ENCODE results near the gene AGTRAP. TPM values are rescaled to one million over a fixed set of nuclear protein-coding genes. Genes with fewer than 3 reads are reported as not detected.

Gene AGTRAP
- total and polyA plus RNA-seq, 2 of the 8 experiments (the other 6 are each of a cell fraction or from before 2014, with no cell fraction given) = 69.7 to 192 TPM

DNA sequence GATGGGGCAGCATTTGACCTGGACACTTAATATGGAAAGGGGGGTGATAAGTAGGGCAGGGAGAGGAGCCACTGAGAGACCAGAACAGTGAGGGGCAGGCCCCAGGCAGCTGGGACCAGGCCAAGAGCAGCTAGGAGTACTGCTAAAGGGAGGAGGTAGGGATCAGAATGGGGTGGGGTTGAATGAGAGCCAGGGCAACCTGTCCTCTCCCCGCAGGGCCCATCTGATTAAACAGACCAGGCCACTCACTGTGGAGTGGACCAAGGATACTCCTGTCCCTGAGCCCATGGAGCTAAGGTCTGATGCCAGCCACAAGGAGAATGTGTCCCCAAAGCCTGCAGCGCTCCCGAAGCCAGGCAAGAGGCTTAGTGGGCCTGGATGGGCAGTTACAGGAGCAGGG is 28.2 kb downstream of the AGTRAP start (continued):
- TF ChIP-seq, protein P1, sequence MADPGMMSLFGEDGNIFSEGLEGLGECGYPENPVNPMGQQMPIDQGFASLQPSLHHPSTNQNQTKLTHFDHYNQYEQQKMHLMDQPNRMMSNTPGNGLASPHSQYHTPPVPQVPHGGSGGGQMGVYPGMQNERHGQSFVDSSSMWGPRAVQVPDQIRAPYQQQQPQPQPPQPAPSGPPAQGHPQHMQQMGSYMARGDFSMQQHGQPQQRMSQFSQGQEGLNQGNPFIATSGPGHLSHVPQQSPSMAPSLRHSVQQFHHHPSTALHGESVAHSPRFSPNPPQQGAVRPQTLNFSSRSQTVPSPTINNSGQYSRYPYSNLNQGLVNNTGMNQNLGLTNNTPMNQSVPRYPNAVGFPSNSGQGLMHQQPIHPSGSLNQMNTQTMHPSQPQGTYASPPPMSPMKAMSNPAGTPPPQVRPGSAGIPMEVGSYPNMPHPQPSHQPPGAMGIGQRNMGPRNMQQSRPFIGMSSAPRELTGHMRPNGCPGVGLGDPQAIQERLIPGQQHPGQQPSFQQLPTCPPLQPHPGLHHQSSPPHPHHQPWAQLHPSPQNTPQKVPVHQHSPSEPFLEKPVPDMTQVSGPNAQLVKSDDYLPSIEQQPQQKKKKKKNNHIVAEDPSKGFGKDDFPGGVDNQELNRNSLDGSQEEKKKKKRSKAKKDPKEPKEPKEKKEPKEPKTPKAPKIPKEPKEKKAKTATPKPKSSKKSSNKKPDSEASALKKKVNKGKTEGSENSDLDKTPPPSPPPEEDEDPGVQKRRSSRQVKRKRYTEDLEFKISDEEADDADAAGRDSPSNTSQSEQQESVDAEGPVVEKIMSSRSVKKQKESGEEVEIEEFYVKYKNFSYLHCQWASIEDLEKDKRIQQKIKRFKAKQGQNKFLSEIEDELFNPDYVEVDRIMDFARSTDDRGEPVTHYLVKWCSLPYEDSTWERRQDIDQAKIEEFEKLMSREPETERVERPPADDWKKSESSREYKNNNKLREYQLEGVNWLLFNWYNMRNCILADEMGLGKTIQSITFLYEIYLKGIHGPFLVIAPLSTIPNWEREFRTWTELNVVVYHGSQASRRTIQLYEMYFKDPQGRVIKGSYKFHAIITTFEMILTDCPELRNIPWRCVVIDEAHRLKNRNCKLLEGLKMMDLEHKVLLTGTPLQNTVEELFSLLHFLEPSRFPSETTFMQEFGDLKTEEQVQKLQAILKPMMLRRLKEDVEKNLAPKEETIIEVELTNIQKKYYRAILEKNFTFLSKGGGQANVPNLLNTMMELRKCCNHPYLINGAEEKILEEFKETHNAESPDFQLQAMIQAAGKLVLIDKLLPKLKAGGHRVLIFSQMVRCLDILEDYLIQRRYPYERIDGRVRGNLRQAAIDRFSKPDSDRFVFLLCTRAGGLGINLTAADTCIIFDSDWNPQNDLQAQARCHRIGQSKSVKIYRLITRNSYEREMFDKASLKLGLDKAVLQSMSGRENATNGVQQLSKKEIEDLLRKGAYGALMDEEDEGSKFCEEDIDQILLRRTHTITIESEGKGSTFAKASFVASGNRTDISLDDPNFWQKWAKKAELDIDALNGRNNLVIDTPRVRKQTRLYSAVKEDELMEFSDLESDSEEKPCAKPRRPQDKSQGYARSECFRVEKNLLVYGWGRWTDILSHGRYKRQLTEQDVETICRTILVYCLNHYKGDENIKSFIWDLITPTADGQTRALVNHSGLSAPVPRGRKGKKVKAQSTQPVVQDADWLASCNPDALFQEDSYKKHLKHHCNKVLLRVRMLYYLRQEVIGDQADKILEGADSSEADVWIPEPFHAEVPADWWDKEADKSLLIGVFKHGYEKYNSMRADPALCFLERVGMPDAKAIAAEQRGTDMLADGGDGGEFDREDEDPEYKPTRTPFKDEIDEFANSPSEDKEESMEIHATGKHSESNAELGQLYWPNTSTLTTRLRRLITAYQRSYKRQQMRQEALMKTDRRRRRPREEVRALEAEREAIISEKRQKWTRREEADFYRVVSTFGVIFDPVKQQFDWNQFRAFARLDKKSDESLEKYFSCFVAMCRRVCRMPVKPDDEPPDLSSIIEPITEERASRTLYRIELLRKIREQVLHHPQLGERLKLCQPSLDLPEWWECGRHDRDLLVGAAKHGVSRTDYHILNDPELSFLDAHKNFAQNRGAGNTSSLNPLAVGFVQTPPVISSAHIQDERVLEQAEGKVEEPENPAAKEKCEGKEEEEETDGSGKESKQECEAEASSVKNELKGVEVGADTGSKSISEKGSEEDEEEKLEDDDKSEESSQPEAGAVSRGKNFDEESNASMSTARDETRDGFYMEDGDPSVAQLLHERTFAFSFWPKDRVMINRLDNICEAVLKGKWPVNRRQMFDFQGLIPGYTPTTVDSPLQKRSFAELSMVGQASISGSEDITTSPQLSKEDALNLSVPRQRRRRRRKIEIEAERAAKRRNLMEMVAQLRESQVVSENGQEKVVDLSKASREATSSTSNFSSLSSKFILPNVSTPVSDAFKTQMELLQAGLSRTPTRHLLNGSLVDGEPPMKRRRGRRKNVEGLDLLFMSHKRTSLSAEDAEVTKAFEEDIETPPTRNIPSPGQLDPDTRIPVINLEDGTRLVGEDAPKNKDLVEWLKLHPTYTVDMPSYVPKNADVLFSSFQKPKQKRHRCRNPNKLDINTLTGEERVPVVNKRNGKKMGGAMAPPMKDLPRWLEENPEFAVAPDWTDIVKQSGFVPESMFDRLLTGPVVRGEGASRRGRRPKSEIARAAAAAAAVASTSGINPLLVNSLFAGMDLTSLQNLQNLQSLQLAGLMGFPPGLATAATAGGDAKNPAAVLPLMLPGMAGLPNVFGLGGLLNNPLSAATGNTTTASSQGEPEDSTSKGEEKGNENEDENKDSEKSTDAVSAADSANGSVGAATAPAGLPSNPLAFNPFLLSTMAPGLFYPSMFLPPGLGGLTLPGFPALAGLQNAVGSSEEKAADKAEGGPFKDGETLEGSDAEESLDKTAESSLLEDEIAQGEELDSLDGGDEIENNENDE (IDR thresholded peaks at IDR 0.05; ENCODE audit: insufficient replicate concordance, low read length) = no peak
- TF ChIP-seq EZH2 (IDR thresholded peaks at IDR 0.05; ENCODE audit: low read depth, low read length, severe bottlenecking) = no peak
- TF ChIP-seq SRF (IDR thresholded peaks at IDR 0.05; ENCODE audit: low read depth, low read length) = no peak
- TF ChIP-seq SP4 (IDR thresholded peaks at IDR 0.05; ENCODE audit: low read length) = no peak
- no peak for TF ChIP-seq BACH1 (IDR thresholded peaks at IDR 0.05; ENCODE audit: low read length)
- no peak for TF ChIP-seq JUN (IDR thresholded peaks at IDR 0.05; ENCODE audit: low read depth, low read length)
- TF ChIP-seq POLR2AphosphoS5 (IDR thresholded peaks at IDR 0.05; ENCODE audit: low read depth, low read length) = no peak
- no peak for TF ChIP-seq EP300 (IDR thresholded peaks at IDR 0.05; ENCODE audit: borderline replicate concordance in 1 of 2, low read depth in 2 of 2, low read length in 2 of 2)
- TF ChIP-seq RAD21 (IDR thresholded peaks at IDR 0.05 in 1 of 2, conservative IDR thresholded peaks at IDR 0.05 in 1 of 2; ENCODE audit: low read depth in 2 of 2, low read length in 2 of 2) = no peak
- TF ChIP-seq, protein P2, sequence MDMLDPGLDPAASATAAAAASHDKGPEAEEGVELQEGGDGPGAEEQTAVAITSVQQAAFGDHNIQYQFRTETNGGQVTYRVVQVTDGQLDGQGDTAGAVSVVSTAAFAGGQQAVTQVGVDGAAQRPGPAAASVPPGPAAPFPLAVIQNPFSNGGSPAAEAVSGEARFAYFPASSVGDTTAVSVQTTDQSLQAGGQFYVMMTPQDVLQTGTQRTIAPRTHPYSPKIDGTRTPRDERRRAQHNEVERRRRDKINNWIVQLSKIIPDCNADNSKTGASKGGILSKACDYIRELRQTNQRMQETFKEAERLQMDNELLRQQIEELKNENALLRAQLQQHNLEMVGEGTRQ (IDR thresholded peaks at IDR 0.05; ENCODE audit: low read length) = no peak
- no peak for TF ChIP-seq KDM1A (IDR thresholded peaks at IDR 0.05; ENCODE audit: borderline replicate concordance, low read length)

All from H1 (cell line).